K562 (cell line): Measurements from ENCODE around the gene VPS4A. TPM values are rescaled to one million over a fixed set of nuclear protein-coding genes. Genes with fewer than 3 reads are reported as not detected.

Experiments used
- ATAC-seq: fragments of 200-7000 bp; cut with Tn5 transposase; 3 replicates; pipeline ENCODE4 v1.9.1; 2020; ENCODE audit warnings: moderate library complexity
- BruUV-seq: library from RNA; stranded (reverse); fragments of 400-500 nt; replicated peaks from 2 replicates; lab custom pipeline; 2021; lab: Mats Ljungman, UMichigan
- CTCF ChIA-PET: fragments of 300-600 bp; formaldehyde crosslinking; extraction: SDS; loops from one replicate; lab custom pipeline; 2021; ENCODE audit warnings: low intra/inter-chr PET ratio; lab: Yijun Ruan, JAX
- POLR2A ChIA-PET: fragments of 300-600, 350-650 bp; sonication (Branson Sonifier 250); formaldehyde crosslinking; extraction: SDS; loops from one replicate; lab custom pipeline; 2021; ENCODE audit warnings: antibody characterized with exemption, inconsistent platforms; lab: Yijun Ruan, JAX
- DNase-seq, 4 experiments: peaks; one replicate each; pipeline versions ENCODE4 v3.0.0 to v3.0.0-alpha.2; 2011 to 2018; ENCODE audit warnings: low spot score in 3 of 4, mixed read lengths in 3 of 4; ENCODE audit errors: extremely low read depth in 1 of 4
- FAIRE-seq: peaks from 2 replicates; lab custom pipeline; 2011; peaks lifted over from hg19 to GRCh38; lab: Jason Lieb, UNC
- H2AFZ ChIP-seq: 2 replicates; pipeline ENCODE4 v1.6.0; 2011; ENCODE audit warnings: low read depth, low read length, control low read depth, inconsistent platforms
- H3K27ac ChIP-seq: fragments of 200-600 bp; 3 replicates; pipeline ENCODE4 v1.8.0; 2011; ENCODE audit warnings: low read depth, mild to moderate bottlenecking, control low read depth, inconsistent platforms, low read length, moderate library complexity, mixed read lengths; ENCODE audit errors: extremely low read depth
- H3K27me3 ChIP-seq, 2 experiments: fragments of 300-600 bp in 1 of 2; 2 replicates in 1 of 2; 3 replicates in 1 of 2; pipeline versions ENCODE4 v1.6.0 to v1.8.0; 2011; ENCODE audit warnings: inconsistent platforms in 2 of 2, low read length in 2 of 2, mild to moderate bottlenecking in 1 of 2, mixed read lengths in 1 of 2, moderate library complexity in 1 of 2; ENCODE audit not compliant: control insufficient read depth in 2 of 2, insufficient read depth in 2 of 2
- H3K36me3 ChIP-seq: fragments of 300-600 bp; 3 replicates; pipeline ENCODE4 v1.8.0; 2011; ENCODE audit warnings: mild to moderate bottlenecking, low read length, inconsistent platforms; ENCODE audit not compliant: control insufficient read depth, insufficient read depth
- H3K4me1 ChIP-seq, 2 experiments: fragments of 200-600 bp in 1 of 2; replicated peaks in 1 of 2; 2 replicates in 1 of 2; 3 replicates in 1 of 2; pipeline versions ENCODE4 v1.5.1 to v1.8.0; 2011; ENCODE audit warnings: inconsistent platforms in 2 of 2, low read length in 2 of 2, mild to moderate bottlenecking in 1 of 2, mixed read lengths in 1 of 2, moderate library complexity in 1 of 2; ENCODE audit not compliant: control insufficient read depth in 2 of 2, insufficient read depth in 2 of 2
- H3K4me2 ChIP-seq: 2 replicates; pipeline ENCODE4 v1.6.1; 2011; ENCODE audit warnings: low read length, control low read depth, inconsistent platforms, mixed read lengths; ENCODE audit not compliant: insufficient read depth
- H3K4me3 ChIP-seq: fragments of 200-600 bp; sonication (generic), shearing (Covaris generic); 2 replicates; pipeline ENCODE4 v1.5.1; 2016; ENCODE audit warnings: control low read depth, inconsistent platforms
- H3K79me2 ChIP-seq: fragments of 200-600 bp; 3 replicates; pipeline ENCODE4 v1.8.0; 2011; ENCODE audit warnings: low read length, inconsistent platforms; ENCODE audit not compliant: control insufficient read depth, insufficient read depth
- H3K9ac ChIP-seq, 2 experiments: 2 replicates each; pipeline versions ENCODE4 v1.6.0 to v1.6.1; 2011; ENCODE audit warnings: low read depth in 2 of 2, low read length in 2 of 2, control low read depth in 1 of 2, inconsistent platforms in 1 of 2, mild to moderate bottlenecking in 1 of 2, mixed read lengths in 1 of 2; ENCODE audit not compliant: insufficient read depth in 1 of 2
- H3K9me1 ChIP-seq: one replicate; pipeline ENCODE4 v1.6.0; 2011; ENCODE audit warnings: inconsistent platforms, mild to moderate bottlenecking, low read length, moderate library complexity; ENCODE audit not compliant: control insufficient read depth, insufficient read depth
- H3K9me3 ChIP-seq: replicated peaks from 2 replicates; pipeline ENCODE4 v1.5.1; 2011; ENCODE audit warnings: low read depth, low read length, inconsistent platforms; ENCODE audit not compliant: control insufficient read depth, insufficient read depth
- H4K20me1 ChIP-seq: replicated peaks from 2 replicates; pipeline ENCODE4 v1.6.1; 2011; ENCODE audit warnings: low read length, inconsistent platforms, mixed read lengths; ENCODE audit not compliant: control insufficient read depth, insufficient read depth
- HBP1 ChIP-seq: fragments of 450-650 bp; formaldehyde crosslinking; IDR thresholded peaks from 2 replicates; pipeline ENCODE4 v1.4.0; 2022; ENCODE audit warnings: missing genetic modification characterization
- MEF2D ChIP-seq: conservative IDR thresholded peaks from 2 replicates; pipeline ENCODE4 v1.6.1; 2016; ENCODE audit warnings: low read depth, missing genetic modification characterization, missing compliant biosample characterization
- MGA ChIP-seq: fragments of 450-650 bp; IDR thresholded peaks from 2 replicates; pipeline ENCODE4 v1.6.1; 2016; ENCODE audit warnings: mild to moderate bottlenecking, moderate library complexity
- RHOXF2B ChIP-seq: fragments of 250-450 bp; sonication (Bioruptor Pico); conservative IDR thresholded peaks from 2 replicates; pipeline ENCODE4 v1.5.1; 2021
- SMAD2 ChIP-seq: fragments of 150-350 bp; IDR thresholded peaks from 2 replicates; pipeline ENCODE4 v1.6.1; 2014; ENCODE audit warnings: low read depth, mild to moderate bottlenecking, low read length
- SMARCB1 ChIP-seq: IDR thresholded peaks from 2 replicates; pipeline ENCODE4 v1.6.1; 2011; ENCODE audit warnings: improper control_type of control experiment, low read depth; ENCODE audit not compliant: insufficient read length
- ZKSCAN8 ChIP-seq: fragments of 200-800 bp; sonication (Bioruptor generic); IDR thresholded peaks from 2 replicates; pipeline ENCODE4 v1.6.1; 2016; ENCODE audit warnings: missing genetic modification characterization, missing compliant biosample characterization
- WGBS: fragments of 100-300 bp; shearing (Covaris generic); methylation state at CpG from one replicate; pipeline ENCODE4 v1.1.6; 2016; ENCODE audit warnings: low coverage, mixed read lengths; ENCODE audit not compliant: insufficient coverage; ENCODE audit errors: missing lambda C conversion rate; 5-methylcytosine and 5-hydroxymethylcytosine counted together
- in situ Hi-C: fragments of 300-500 bp; cut with MboI; formaldehyde crosslinking; loops from 4 replicates; pipeline ENCODE4 v1.15.0; 2018; ENCODE audit warnings: inconsistent platforms, mixed read lengths
- intact Hi-C: fragments of 100-400 bp; cut with micrococcal nuclease; formaldehyde crosslinking; loops from 2 replicates; pipeline ENCODE4 v1.14.2; 2022
- polyA plus RNA-seq, 8 experiments: library from polyadenylated mRNA; depleted of rRNA in 4 of 8; stranded (reverse) in 5 of 8; unstranded in 3 of 8; fragments of >200 nt; fragmentation: Nextera tagmentation in 2 of 8; fragmentation: Illumina TruSeq in 1 of 8; extraction: Ambion mirVana in 2 of 8; extraction: Trizol in 1 of 8; gene quantifications; 2 replicates each; pipeline versions ENCODE4 v1.2.1 to v1.2.3, GENCODE V29; 2011 to 2014; ENCODE audit warnings: inconsistent platforms in 1 of 8, missing spikeins in 1 of 8
- total RNA-seq, 7 experiments: library from RNA; depleted of rRNA in 6 of 7; stranded (reverse); fragments of >200 nt in 6 of 7; fragmentation: Illumina TruSeq in 2 of 7; extraction: Trizol in 2 of 7; gene quantifications; 2 replicates each; pipeline versions ENCODE4 v1.2.1 to v1.2.3, GENCODE V29; 2011 to 2021; ENCODE audit warnings: low replicate concordance in 1 of 7

The VPS4A gene
- total and polyA plus RNA-seq, 9 of the 15 experiments (the other 6 are each of a cell fraction or from before 2014, with no cell fraction given): 7.6 to 45.4 (median 29.9) TPM

- CTCF ChIA-PET: no interaction called here
- ATAC-seq (no peak), DNase-seq (no peak)
These were observed 34.7 kb upstream of the VPS4A start for GRCh38 chr16:69276148-69277115.

More at GRCh38 chr16:69276148-69277115, 34.7 kb upstream of the VPS4A start:
- Histone ChIP-seq H2AFZ (no peak overlapping the region), H4K20me1 (no peaks in the 10 kb centered on the region), H3K27me3 (no peaks in the 10 kb centered on the region)
- WGBS: 67% methylated on average over 7 of the region's 7 CpGs
- FAIRE-seq: peak; percentile 26
- TF ChIP-seq ZKSCAN8 (CRISPR knock-in tag) (no peak), MEF2D (tag) (no peak), SMARCB1 (no peak), HBP1 (CRISPR knock-in tag) (no peak), SMAD2 (no peak), MGA (no peak), RHOXF2B (CRISPR knock-in tag) (no peak)
- TF ChIP-seq, all 486 proteins: peak for 0
- H3K9ac ChIP-seq: no peak overlapping the region
- H3K4me3 ChIP-seq: no peak overlapping the region
- no TSS peak for BruUV-seq
- no peaks in the 10 kb centered on the region for H3K79me2 ChIP-seq
- intact Hi-C loops: no loop called here
- H3K27ac ChIP-seq: no peak overlapping the region
- no peaks in the 10 kb centered on the region for H3K36me3 ChIP-seq
- H3K4me1 ChIP-seq: no peaks in the 10 kb centered on the region
- POLR2A ChIA-PET: interaction anchor here (0.6 to 1.5 kb wide), 3 partner anchors 9 to 108 kb away, joined by 3 read pairs; no protein-coding TSS in a partner anchor
- no peak overlapping the region for H3K4me2 ChIP-seq
- H3K9me3 ChIP-seq: no peaks in the 10 kb centered on the region; the same call in 1 of the 2 replicates
- in situ Hi-C loops: no loop called here
- no peaks in the 10 kb centered on the region for H3K9me1 ChIP-seq
